ENCODE measurements around the gene MCUB.
A peak's percentile ranks its signal among the peaks of the same experiment; 100 is the strongest.
"Not testable (repeated sequence)": the region's sequence is repeated elsewhere in the genome, so short reads cannot be mapped to it uniquely, and the experiment has no call there.

MCUB gene

GRCh38 chr4:109559983-109560686 is at the start of gene MCUB:
Gene MCUB (plus strand): TSS chr4:109560246. CDS start chr4:109560338, 92 bp downstream.
- peak in 12 of 14 donors; percentile 12 to 72 (median 42) for DNase-seq

- no peak for DNase-seq
These were observed 49.4 kb upstream of the MCUB start for GRCh38 chr4:109510687-109511086.

DNA sequence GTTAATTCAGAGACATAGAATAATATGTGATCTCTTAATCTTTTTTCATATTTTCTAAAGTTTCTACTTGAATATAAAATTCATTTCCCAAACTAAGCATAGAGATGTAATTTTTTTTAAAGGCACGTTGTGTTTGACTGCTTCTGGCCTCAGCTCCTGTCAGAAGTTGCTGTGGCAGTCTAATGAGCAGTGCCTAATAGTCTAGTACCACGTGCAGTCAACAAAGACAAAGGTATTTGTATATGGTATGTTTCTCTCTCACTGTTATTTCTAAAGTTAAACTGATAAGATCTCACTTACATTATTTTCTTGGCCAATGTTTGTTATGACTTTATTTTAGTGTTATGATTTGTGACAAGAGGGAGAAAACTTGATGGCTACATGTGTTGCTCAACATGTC is 48.6 kb upstream of the MCUB start:
- no peak for DNase-seq

GRCh38 chr4:109513368-109513767 is 46.7 kb upstream of the MCUB start:
- DNase-seq: not testable (repeated sequence)

GRCh38 chr4:109532182-109532581 is 27.9 kb upstream of the MCUB start:
- DNase-seq: no peak

- DNase-seq: no peak
These were observed 14.6 kb upstream of the MCUB start for GRCh38 chr4:109545401-109545800.

DNA sequence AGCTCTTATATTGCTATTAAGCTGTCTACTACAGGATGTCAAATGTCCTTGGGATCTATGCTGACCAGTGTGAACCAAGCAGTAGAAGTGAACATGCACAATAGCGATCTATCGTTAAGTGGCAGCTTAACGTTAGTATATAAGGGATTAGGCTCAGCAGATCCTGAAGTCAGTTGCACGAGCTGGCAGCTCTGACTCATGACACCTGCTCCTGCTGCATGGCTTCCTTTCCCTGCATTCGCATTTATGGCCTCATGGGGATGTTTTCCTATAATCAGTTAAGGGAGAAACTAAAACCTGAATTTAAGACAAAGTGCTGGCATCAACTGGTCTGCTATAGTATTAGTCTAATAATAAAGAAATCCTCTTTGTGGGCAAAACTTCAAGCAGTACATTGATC is 12.7 kb upstream of the MCUB start:
- no peak for DNase-seq

DNA sequence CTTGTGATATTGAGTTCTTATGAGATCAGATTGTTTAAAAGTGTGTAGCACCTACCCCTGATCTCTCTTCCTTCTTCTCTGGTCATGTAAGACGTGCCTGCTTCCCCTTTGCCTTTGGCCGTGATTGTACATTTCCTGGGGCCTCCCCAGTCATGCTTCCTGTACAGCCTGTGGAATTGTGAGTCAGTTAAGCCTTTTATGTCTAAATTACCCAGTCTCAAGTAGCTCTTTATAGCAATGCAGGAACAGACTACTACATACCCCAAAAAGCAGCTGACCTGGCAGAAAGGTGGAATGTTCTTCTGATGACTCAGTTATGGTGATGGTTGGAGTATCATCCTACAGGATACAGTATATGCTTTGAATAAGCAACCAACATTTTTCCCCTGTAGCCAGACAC is 11.4 kb upstream of the MCUB start:
- DNase-seq: peak in 2 of 14 donors; percentile 5 to 9

- no peak for DNase-seq
These were observed 7.8 kb upstream of the MCUB start for GRCh38 chr4:109552237-109552636.

GRCh38 chr4:109553130-109553529 is 6.9 kb upstream of the MCUB start:
- DNase-seq: no peak

DNA sequence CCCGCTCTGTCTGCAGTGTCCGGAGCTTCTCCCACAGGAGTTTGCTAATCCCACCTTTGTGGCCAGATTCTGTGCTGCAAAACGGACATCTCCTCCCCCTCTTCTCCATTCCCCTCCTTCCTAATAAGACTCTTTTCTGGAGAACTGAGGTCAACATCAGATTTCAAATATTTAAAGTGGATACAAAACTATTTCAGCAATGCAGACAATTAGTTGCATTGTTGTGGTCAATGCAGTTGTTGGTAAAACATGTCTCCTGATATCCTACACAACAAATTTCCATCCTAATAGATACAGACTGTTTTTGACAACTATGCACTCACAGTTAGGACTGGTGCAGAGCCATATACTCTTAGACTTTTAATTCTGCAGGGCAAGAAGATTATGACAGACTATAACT is 5.1 kb upstream of the MCUB start:
- no peak for DNase-seq

DNA sequence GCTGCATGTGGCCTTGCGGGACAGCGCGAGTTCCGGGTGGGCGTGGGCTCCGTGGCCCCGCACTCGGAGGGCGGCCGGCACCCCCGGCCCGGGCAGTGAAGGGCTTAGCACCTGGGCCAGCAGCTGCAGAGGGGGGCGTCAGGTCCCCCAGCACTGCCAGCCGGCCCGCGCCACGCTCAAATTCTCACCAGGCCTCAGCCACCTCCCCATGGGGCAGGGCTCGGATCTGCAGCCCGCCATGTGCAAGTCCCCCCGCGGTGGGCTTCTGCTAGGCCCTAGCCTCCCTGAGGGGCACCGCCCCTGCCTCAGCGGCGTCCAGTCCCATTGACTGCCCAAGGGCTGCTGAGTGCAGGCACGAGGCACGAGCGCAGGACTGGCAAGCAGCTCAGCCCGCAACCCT is 2.6 kb upstream of the MCUB start:
- DNase-seq: no peak

GRCh38 chr4:109558095-109558494 is 2.0 kb upstream of the MCUB start:
- not testable (repeated sequence) for DNase-seq

DNA sequence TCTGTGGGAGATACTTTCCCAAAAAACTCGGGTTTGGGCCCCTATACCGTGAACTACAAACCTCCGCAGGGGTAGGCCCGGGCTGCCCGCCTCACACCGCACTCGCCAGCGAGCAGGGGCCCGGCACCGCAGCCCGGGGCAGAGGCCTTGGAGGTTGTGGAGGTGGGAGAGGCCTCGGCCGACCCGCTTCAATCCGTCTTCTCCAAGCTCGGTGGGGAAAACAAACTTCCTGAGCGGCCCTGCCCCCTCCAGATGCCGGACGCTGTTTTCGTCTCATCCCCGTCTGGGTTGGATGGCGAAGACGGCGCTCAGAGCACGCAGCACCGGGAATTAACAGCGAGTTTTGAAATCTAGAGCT is 442 bp upstream of the MCUB start:
- peak in 3 of 14 donors; percentile 20 to 47 (median 47) for DNase-seq

DNA sequence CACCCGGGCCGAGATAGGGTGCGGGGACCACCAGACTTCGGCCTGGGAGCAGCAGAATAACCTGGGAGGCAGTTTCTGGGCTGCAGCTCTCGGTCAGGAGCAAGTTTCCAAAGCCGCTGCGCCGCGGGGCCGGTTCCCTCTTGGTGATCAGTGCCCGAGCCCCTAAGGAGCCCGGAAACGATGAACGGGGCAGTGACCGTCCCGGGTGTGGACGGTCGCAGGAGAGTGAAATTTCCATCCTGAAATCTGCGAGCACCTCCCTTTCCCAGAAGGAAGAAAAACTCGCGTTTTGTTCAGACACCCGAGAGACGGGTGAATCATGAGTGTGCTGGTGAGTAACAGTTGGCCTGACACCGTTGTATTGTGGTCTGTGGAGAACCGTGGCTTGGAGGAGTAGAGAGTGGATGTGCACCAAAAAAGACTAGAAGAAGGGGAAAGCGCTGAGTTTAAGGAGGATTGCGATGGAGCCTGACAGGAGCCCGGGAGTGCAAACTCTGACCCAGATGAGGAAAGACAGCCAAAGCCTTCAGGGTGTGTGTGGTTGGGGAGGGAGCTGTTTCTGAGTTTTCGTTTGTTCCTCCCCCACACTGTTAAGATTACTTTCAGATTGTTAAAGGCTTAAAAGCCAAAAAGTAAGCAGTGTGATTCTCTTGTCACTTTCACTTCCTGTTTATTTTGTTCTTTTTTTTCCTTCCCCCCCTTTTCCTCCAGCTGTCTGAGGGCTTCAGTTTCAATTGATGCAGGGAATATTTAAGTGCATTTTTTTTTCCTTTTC is 828 bp downstream of the MCUB start:
- peak in 9 of 14 donors; percentile 29 to 73 (median 60) for DNase-seq

DNA sequence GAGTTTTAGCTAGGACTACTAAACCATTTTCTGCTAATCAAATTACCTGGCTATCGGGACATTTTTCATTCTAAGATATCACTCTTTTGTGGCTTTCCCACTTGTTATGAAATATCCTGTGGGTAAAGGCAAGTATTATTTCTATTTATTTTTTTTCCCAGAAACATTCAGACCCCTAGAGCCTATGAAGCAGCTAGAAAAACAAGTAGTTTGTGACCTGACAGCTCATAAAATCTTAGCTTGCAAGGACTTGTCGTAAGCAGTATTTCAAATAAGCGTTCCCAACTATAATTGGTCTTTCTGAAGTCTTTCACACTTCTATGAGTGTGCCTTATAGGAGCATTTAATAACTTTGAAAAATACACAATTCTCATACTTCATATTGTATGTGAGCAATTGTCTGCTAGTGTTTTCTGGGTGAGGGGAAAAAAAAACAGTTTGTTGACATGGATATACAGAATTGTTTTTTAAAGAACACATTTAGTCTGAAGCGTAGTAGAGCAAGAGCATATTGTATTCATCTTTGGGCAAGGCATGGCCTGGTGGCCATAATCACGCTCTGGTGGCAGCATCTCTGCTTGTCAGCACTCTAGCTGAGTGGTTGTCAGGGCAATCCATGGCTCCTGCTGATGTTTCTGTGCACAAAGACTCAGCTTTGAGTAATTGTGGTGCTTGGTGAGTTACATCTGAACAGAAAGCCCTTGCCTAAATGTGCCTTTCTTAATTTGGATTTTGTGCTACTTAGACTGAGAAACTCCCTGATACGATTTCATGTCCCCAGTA is 2.6 kb downstream of the MCUB start:
- DNase-seq: peak in 2 of 14 donors; percentile 2 to 6

- DNase-seq: no peak
These were observed 11.4 kb downstream of the MCUB start for GRCh38 chr4:109571494-109571893.

DNA sequence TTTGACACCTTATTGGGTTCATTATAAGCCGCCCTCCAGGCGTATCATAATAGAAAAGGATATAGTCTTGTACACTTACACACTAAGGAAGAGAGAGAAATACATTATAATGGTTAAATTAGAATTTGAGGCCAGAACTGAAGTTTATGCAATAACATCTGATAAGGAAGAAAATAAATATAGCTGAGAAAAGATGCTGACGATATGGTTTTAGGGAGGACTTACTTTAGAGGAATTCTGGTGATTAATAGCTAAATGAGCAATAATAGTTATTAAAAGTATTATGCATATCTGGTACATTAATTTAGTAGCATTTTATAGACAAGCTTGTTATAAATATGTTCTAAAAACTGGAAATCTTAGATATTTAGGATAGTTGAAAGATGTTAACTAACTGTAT is 12.1 kb downstream of the MCUB start:
- DNase-seq: no peak

- no peak for DNase-seq
These were observed 14.4 kb downstream of the MCUB start for GRCh38 chr4:109574443-109574850.

- no peak for DNase-seq
These were observed 15.1 kb downstream of the MCUB start for GRCh38 chr4:109574931-109575804.

GRCh38 chr4:109576462-109576861 is 16.4 kb downstream of the MCUB start:
- DNase-seq: no peak

- no peak for DNase-seq
These were observed 18.8 kb downstream of the MCUB start for GRCh38 chr4:109578846-109579245.

Measured in C1 segment of cervical spinal cord (tissue), 14 donors.